Fibroblast of upper back skin (primary cell): ENCODE data around the gene ANKHD1.
"Not testable (repeated sequence)": the region's sequence is repeated elsewhere in the genome, so short reads cannot be mapped to it uniquely, and the experiment has no call there.

Experiments used
- DNase-seq: peaks from one replicate; pipeline ENCODE4 v3.0.0-alpha.2; 2013

Gene ANKHD1

GRCh38 chr5:140565024-140565779 is 163.6 kb downstream of the ANKHD1 start:
- no peak for DNase-seq

GRCh38 chr5:140565780-140566095 is 164.1 kb downstream of the ANKHD1 start:
- DNase-seq, result no peak

GRCh38 chr5:140566665-140567064 is 165.0 kb downstream of the ANKHD1 start:
- no peak for DNase-seq

- DNase-seq, result no peak
Observed at GRCh38 chr5:140567136-140567818, 165.6 kb downstream of the ANKHD1 start.

GRCh38 chr5:140567871-140568270 is 166.2 kb downstream of the ANKHD1 start:
- DNase-seq, result no peak

GRCh38 chr5:140568443-140569063 is 166.9 kb downstream of the ANKHD1 start:
- no peak for DNase-seq

GRCh38 chr5:140569197-140569596 is 167.6 kb downstream of the ANKHD1 start:
- no peak for DNase-seq

- DNase-seq, result no peak
Observed at GRCh38 chr5:140570058-140570457, 168.4 kb downstream of the ANKHD1 start.

GRCh38 chr5:140570488-140570887 is 168.9 kb downstream of the ANKHD1 start:
- no peak for DNase-seq

- no peak for DNase-seq
Observed at GRCh38 chr5:140571105-140571504, 169.5 kb downstream of the ANKHD1 start.

- DNase-seq, result no peak
Observed at GRCh38 chr5:140573683-140574082, 172.1 kb downstream of the ANKHD1 start.

GRCh38 chr5:140574165-140574564 is 172.5 kb downstream of the ANKHD1 start:
- DNase-seq, result no peak

GRCh38 chr5:140575309-140575708 is 173.7 kb downstream of the ANKHD1 start:
- no peak for DNase-seq

GRCh38 chr5:140576776-140577201 is 175.2 kb downstream of the ANKHD1 start:
- DNase-seq, result no peak

GRCh38 chr5:140579188-140579747 is 177.6 kb downstream of the ANKHD1 start:
- not testable (repeated sequence) for DNase-seq

- no peak for DNase-seq
Observed at GRCh38 chr5:140587495-140587894, 185.9 kb downstream of the ANKHD1 start.

GRCh38 chr5:140588311-140589070 is 186.9 kb downstream of the ANKHD1 start:
- DNase-seq, result peak; percentile 13
